ENCODE results near the gene TENM4.

DNA sequence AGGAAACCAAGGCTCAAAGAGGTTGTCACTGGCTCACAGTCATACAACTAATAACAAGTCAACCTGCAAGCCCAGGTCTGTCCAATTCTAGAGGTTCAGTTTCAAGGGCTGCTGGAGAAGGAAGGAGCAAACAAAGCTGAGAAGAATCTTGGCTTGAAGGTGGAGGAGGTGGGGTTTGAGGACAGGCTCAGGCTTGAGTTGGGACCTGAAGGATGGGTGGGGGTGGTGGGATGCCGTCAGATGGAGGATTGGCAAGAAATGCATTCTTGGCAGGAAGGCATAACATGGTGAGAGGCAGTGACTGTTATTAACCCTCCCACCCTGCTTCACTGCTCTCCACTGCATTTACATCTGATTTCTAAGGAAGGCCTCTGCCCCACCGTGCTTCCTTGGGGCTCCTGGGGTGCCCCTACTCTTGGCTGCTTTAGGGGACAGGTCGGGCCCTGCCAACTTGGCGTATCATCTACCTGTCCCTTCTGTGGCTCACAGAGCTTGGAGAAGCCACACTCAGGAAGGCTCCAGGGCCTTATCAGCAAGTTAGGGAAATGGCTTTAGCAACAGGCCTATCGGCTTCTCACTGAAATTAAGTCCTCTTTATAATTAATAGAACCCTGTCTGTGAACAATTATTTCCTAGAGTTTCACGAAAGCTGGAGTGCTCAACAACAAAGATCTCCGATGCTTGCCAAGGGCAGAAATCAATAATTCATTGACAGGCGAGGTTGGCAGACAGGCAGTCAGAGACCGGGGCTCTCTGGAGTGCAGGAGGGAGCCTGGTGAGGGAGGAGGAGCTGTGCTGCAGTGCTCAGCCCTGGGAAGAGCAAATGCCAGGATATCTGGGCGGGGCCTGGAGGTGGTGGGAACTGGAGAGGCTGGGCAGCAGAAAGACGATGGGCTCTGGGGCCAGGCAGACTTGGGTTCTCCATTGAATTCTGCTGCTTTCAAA lies 781.2 kb downstream of the TENM4 start:
- TF ChIP-seq, protein P1, sequence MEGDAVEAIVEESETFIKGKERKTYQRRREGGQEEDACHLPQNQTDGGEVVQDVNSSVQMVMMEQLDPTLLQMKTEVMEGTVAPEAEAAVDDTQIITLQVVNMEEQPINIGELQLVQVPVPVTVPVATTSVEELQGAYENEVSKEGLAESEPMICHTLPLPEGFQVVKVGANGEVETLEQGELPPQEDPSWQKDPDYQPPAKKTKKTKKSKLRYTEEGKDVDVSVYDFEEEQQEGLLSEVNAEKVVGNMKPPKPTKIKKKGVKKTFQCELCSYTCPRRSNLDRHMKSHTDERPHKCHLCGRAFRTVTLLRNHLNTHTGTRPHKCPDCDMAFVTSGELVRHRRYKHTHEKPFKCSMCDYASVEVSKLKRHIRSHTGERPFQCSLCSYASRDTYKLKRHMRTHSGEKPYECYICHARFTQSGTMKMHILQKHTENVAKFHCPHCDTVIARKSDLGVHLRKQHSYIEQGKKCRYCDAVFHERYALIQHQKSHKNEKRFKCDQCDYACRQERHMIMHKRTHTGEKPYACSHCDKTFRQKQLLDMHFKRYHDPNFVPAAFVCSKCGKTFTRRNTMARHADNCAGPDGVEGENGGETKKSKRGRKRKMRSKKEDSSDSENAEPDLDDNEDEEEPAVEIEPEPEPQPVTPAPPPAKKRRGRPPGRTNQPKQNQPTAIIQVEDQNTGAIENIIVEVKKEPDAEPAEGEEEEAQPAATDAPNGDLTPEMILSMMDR (IDR thresholded peaks at IDR 0.05), result no peak
- TF ChIP-seq TCF7 (CRISPR knock-in tag; IDR thresholded peaks at IDR 0.05; ENCODE audit: low read depth), result no peak
- no peak for TF ChIP-seq NFYB (CRISPR knock-in tag; conservative IDR thresholded peaks at IDR 0.05; ENCODE audit: low read depth)
- TF ChIP-seq, protein P2, sequence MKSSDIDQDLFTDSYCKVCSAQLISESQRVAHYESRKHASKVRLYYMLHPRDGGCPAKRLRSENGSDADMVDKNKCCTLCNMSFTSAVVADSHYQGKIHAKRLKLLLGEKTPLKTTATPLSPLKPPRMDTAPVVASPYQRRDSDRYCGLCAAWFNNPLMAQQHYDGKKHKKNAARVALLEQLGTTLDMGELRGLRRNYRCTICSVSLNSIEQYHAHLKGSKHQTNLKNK (CRISPR knock-in tag; IDR thresholded peaks at IDR 0.05), result no peak
- TF ChIP-seq, protein P3, sequence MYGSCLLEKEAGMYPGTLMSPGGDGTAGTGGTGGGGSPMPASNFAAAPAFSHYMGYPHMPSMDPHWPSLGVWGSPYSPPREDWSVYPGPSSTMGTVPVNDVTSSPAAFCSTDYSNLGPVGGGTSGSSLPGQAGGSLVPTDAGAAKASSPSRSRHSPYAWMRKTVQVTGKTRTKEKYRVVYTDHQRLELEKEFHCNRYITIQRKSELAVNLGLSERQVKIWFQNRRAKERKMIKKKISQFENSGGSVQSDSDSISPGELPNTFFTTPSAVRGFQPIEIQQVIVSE (CRISPR knock-in tag; IDR thresholded peaks at IDR 0.05; ENCODE audit: borderline replicate concordance), result no peak
- TF ChIP-seq, protein P4, sequence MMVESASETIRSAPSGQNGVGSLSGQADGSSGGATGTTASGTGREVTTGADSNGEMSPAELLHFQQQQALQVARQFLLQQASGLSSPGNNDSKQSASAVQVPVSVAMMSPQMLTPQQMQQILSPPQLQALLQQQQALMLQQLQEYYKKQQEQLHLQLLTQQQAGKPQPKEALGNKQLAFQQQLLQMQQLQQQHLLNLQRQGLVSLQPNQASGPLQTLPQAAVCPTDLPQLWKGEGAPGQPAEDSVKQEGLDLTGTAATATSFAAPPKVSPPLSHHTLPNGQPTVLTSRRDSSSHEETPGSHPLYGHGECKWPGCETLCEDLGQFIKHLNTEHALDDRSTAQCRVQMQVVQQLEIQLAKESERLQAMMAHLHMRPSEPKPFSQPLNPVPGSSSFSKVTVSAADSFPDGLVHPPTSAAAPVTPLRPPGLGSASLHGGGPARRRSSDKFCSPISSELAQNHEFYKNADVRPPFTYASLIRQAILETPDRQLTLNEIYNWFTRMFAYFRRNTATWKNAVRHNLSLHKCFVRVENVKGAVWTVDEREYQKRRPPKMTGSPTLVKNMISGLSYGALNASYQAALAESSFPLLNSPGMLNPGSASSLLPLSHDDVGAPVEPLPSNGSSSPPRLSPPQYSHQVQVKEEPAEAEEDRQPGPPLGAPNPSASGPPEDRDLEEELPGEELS (CRISPR knock-in tag; IDR thresholded peaks at IDR 0.05), result no peak
- no peak for TF ChIP-seq FOXJ3 (CRISPR knock-in tag; IDR thresholded peaks at IDR 0.05; ENCODE audit: borderline replicate concordance)
- TF ChIP-seq ZNF263 (CRISPR knock-in tag; IDR thresholded peaks at IDR 0.05; ENCODE audit: low read depth), result no peak

Measured in WTC11 (cell line).